Ishikawa (cell line): ENCODE measurements around the gene PLD6.

Source experiments
- CEBPB ChIP-seq: IDR thresholded peaks from 2 replicates; pipeline ENCODE4 v1.6.1; 2012
- CREB1 ChIP-seq: IDR thresholded peaks from 2 replicates; pipeline ENCODE4 v1.6.1; 2012; ENCODE audit warnings: low read depth
- EGR1 ChIP-seq: IDR thresholded peaks from 2 replicates; pipeline ENCODE4 v1.6.1; 2012
- EP300 ChIP-seq: IDR thresholded peaks from 2 replicates; pipeline ENCODE4 v1.6.1; 2012; ENCODE audit warnings: borderline replicate concordance
- FOXM1 ChIP-seq: IDR thresholded peaks from 2 replicates; pipeline ENCODE4 v1.6.1; 2012; ENCODE audit warnings: low read depth, borderline replicate concordance
- MAX ChIP-seq: IDR thresholded peaks from 2 replicates; pipeline ENCODE4 v1.6.1; 2012
- NFIC ChIP-seq: IDR thresholded peaks from 2 replicates; pipeline ENCODE4 v1.6.1; 2012
- RAD21 ChIP-seq: IDR thresholded peaks from 2 replicates; pipeline ENCODE4 v1.6.1; 2012; ENCODE audit warnings: low read depth
- REST ChIP-seq: IDR thresholded peaks from 2 replicates; pipeline ENCODE4 v1.6.1; 2012; ENCODE audit warnings: low read depth, mild to moderate bottlenecking
- TAF1 ChIP-seq: IDR thresholded peaks from 2 replicates; pipeline ENCODE4 v1.6.1; 2012; ENCODE audit warnings: low read depth, mild to moderate bottlenecking
- TCF12 ChIP-seq: IDR thresholded peaks from 2 replicates; pipeline ENCODE4 v1.6.1; 2012; ENCODE audit warnings: low read depth
- TEAD4 ChIP-seq: IDR thresholded peaks from 2 replicates; pipeline ENCODE4 v1.6.1; 2012
- USF1 ChIP-seq: IDR thresholded peaks from 2 replicates; pipeline ENCODE4 v1.6.1; 2012
- YY1 ChIP-seq: IDR thresholded peaks from 2 replicates; pipeline ENCODE4 v1.6.1; 2012; ENCODE audit warnings: low read depth
- ZBTB7A ChIP-seq: IDR thresholded peaks from 2 replicates; pipeline ENCODE4 v1.6.1; 2012; ENCODE audit warnings: low read depth

The PLD6 gene

GRCh38 chr17:17173921-17174320 lies 32.2 kb downstream of the PLD6 start:
- TF ChIP-seq FOXM1 (no peak), YY1 (no peak), EP300 (no peak), TAF1 (no peak), TEAD4 (no peak), USF1 (no peak), RAD21 (no peak), TCF12 (no peak), CEBPB (no peak), NFIC (no peak), REST (no peak), CREB1 (no peak), MAX (no peak), EGR1 (no peak), ZBTB7A (no peak)

GRCh38 chr17:17172990-17173389 lies 33.1 kb downstream of the PLD6 start:
- no peak for TF ChIP-seq CEBPB

- no peak for TF ChIP-seq TEAD4
- no peak for TF ChIP-seq TCF12
- TF ChIP-seq FOXM1: no peak
- TF ChIP-seq REST: no peak
- no peak for TF ChIP-seq MAX
- TF ChIP-seq EGR1: no peak
- TF ChIP-seq EP300: no peak
- no peak for TF ChIP-seq NFIC
- no peak for TF ChIP-seq TAF1
These were observed 33.9 kb downstream of the PLD6 start for GRCh38 chr17:17172001-17172939.

GRCh38 chr17:17171186-17171585 lies 34.9 kb downstream of the PLD6 start:
- TF ChIP-seq CEBPB: no peak
- TF ChIP-seq EGR1: no peak
- TF ChIP-seq CREB1: no peak
- no peak for TF ChIP-seq USF1
- no peak for TF ChIP-seq NFIC
- no peak for TF ChIP-seq TEAD4
- no peak for TF ChIP-seq TCF12

- TF ChIP-seq FOXM1: no peak
- TF ChIP-seq EGR1: no peak
- TF ChIP-seq YY1: no peak
- no peak for TF ChIP-seq MAX
- no peak for TF ChIP-seq CREB1
- no peak for TF ChIP-seq RAD21
- TF ChIP-seq NFIC: no peak
- TF ChIP-seq CEBPB: no peak
- no peak for TF ChIP-seq TAF1
- TF ChIP-seq USF1: no peak
- TF ChIP-seq TEAD4: no peak
- no peak for TF ChIP-seq ZBTB7A
- no peak for TF ChIP-seq REST
- no peak for TF ChIP-seq EP300
- no peak for TF ChIP-seq TCF12
These were observed 35.7 kb downstream of the PLD6 start for GRCh38 chr17:17170346-17170985.
